Thoracic aorta (tissue), 2 donors: Measurements from ENCODE around the gene RAP1A. TPM values are rescaled to one million over a fixed set of nuclear protein-coding genes. Genes with fewer than 3 reads are reported as not detected.
A peak's percentile ranks its signal among the peaks of the same experiment; 100 is the strongest.

Experiments
- ATAC-seq: fragments of 150-250 bp; one replicate; pipeline ENCODE4 v1.8.0; 2017; ENCODE audit warnings: low read depth; ENCODE audit not compliant: insufficient number of reproducible peaks, low FRiP score
- DNase-seq: peaks from one replicate; pipeline ENCODE4 v3.0.0-alpha.2; 2020; ENCODE audit warnings: low spot score
- H3K27ac ChIP-seq, 2 donors: fragments of 200-600 bp; sonication (generic); 1 replicate in 1 of 2; 2 replicates in 1 of 2; pipeline ENCODE4 v1.5.1; 2016; ENCODE audit warnings: mild to moderate bottlenecking in 2 of 2, moderate library complexity in 2 of 2
- H3K27me3 ChIP-seq: fragments of 200-600 bp; sonication (generic); replicated peaks from 2 replicates; pipeline ENCODE4 v1.6.0; 2016; ENCODE audit warnings: mild to moderate bottlenecking; ENCODE audit not compliant: insufficient read depth
- H3K36me3 ChIP-seq: fragments of 200-600 bp; sonication (generic); one replicate; pipeline ENCODE4 v1.5.1; 2016
- H3K4me1 ChIP-seq, 2 donors: fragments of 200-600 bp; sonication (generic); 1 replicate in 1 of 2; 2 replicates in 1 of 2; pipeline versions ENCODE4 v1.5.1 to v1.6.0; 2016; ENCODE audit warnings: low read depth in 2 of 2, mild to moderate bottlenecking in 1 of 2; ENCODE audit not compliant: control insufficient read depth in 1 of 2
- H3K4me3 ChIP-seq: fragments of 200-600 bp; sonication (generic); 2 replicates; pipeline ENCODE4 v1.5.1; 2016; ENCODE audit warnings: mild to moderate bottlenecking
- H3K9me3 ChIP-seq: fragments of 200-600 bp; sonication (generic); 2 replicates; pipeline ENCODE4 v1.5.1; 2016
- total RNA-seq, 2 donors: library from RNA; depleted of rRNA; stranded (reverse); fragments of >200 nt; gene quantifications; one replicate each; pipeline versions ENCODE4 v1.1.0 to v1.2.3, GENCODE V29; 2016
- TF ChIP-seq, protein P1 (sequence below): fragments of 200-600 bp; sonication (generic); IDR thresholded peaks from one replicate; pipeline ENCODE4 v1.5.1; 2019; ENCODE audit warnings: antibody characterized with exemption

The RAP1A gene
- total RNA-seq, 2 donors from 2014 or later = 67.4 to 75.0 TPM

- no peak for DNase-seq
- Histone ChIP-seq H3K36me3 (no peaks in the 10 kb centered on the region), H3K4me3 (no peak overlapping the region), H3K4me1 (peaks cover 13 to 16% of the 10 kb centered on the region in 2 donors), H3K27me3 (no peaks in the 10 kb centered on the region), H3K9me3 (no peaks in the 10 kb centered on the region), H3K27ac (peak overlapping the region; percentile 3 to 40)
- TF ChIP-seq, protein P1, sequence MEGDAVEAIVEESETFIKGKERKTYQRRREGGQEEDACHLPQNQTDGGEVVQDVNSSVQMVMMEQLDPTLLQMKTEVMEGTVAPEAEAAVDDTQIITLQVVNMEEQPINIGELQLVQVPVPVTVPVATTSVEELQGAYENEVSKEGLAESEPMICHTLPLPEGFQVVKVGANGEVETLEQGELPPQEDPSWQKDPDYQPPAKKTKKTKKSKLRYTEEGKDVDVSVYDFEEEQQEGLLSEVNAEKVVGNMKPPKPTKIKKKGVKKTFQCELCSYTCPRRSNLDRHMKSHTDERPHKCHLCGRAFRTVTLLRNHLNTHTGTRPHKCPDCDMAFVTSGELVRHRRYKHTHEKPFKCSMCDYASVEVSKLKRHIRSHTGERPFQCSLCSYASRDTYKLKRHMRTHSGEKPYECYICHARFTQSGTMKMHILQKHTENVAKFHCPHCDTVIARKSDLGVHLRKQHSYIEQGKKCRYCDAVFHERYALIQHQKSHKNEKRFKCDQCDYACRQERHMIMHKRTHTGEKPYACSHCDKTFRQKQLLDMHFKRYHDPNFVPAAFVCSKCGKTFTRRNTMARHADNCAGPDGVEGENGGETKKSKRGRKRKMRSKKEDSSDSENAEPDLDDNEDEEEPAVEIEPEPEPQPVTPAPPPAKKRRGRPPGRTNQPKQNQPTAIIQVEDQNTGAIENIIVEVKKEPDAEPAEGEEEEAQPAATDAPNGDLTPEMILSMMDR = no peak
- ATAC-seq = no peak
Measured at GRCh38 chr1:111720274-111720976, 100.8 kb downstream of the RAP1A start.

- Histone ChIP-seq H3K27me3 (no peaks in the 10 kb centered on the region), H3K27ac (peak overlapping the region in 1 of 2 donors; percentile 40), H3K4me3 (no peak overlapping the region), H3K9me3 (no peaks in the 10 kb centered on the region), H3K36me3 (no peaks in the 10 kb centered on the region), H3K4me1 (peaks cover 13 to 16% of the 10 kb centered on the region in 2 donors)
- DNase-seq (no peak), ATAC-seq (no peak)
- TF ChIP-seq, protein P1 = no peak
Measured at GRCh38 chr1:111720977-111721786, 101.6 kb downstream of the RAP1A start.

- no peak overlapping the region for H3K27ac ChIP-seq
- H3K9me3 ChIP-seq = no peaks in the 10 kb centered on the region
- DNase-seq = no peak
- no peaks in the 10 kb centered on the region for H3K36me3 ChIP-seq
- no peaks in the 10 kb centered on the region for H3K27me3 ChIP-seq
- no peak overlapping the region for H3K4me3 ChIP-seq
- peaks cover 13 to 16% of the 10 kb centered on the region in 2 donors for H3K4me1 ChIP-seq
- TF ChIP-seq, protein P1 = no peak
- no peak for ATAC-seq
Measured at GRCh38 chr1:111723091-111723806, 103.7 kb downstream of the RAP1A start.

- H3K4me3 ChIP-seq = no peak overlapping the region
- no peaks in the 10 kb centered on the region for H3K36me3 ChIP-seq
- H3K27ac ChIP-seq = no peak overlapping the region
- H3K9me3 ChIP-seq = no peaks in the 10 kb centered on the region
- ATAC-seq (no peak), DNase-seq (no peak)
- H3K27me3 ChIP-seq = no peaks in the 10 kb centered on the region
- H3K4me1 ChIP-seq = peaks cover 13 to 18% of the 10 kb centered on the region in 2 donors
- TF ChIP-seq, protein P1 = no peak
Measured at GRCh38 chr1:111723871-111724270, 104.3 kb downstream of the RAP1A start.

GRCh38 chr1:111725192-111725591 is 105.6 kb downstream of the RAP1A start:
- H3K36me3 ChIP-seq = no peaks in the 10 kb centered on the region
- H3K27me3 ChIP-seq = no peaks in the 10 kb centered on the region
- H3K4me1 ChIP-seq = peaks cover 10 to 28% of the 10 kb centered on the region in 2 donors
- no peaks in the 10 kb centered on the region for H3K9me3 ChIP-seq
- ATAC-seq (no peak), DNase-seq (no peak)
- H3K4me3 ChIP-seq = no peak overlapping the region
- no peak overlapping the region for H3K27ac ChIP-seq
- TF ChIP-seq, protein P1 = no peak
